HCT116 (cell line): Measurements from ENCODE around the gene PDP2. TPM values are rescaled to one million over a fixed set of nuclear protein-coding genes. Genes with fewer than 3 reads are reported as not detected.

Source experiments
- ATAC-seq: fragments of 200-7000 bp; cut with Tn5 transposase; 2 replicates; pipeline ENCODE4 v1.9.1; 2020; ENCODE audit warnings: mild to moderate bottlenecking, moderate library complexity
- BruUV-seq: library from RNA; stranded (reverse); fragments of 400-500 nt; replicated peaks from 2 replicates; lab custom pipeline; 2021; lab: Mats Ljungman, UMichigan
- CTCF ChIA-PET: fragments of 300-600 bp; sonication (Branson Sonifier 250); formaldehyde crosslinking; loops from one replicate; lab custom pipeline; 2021; ENCODE audit warnings: antibody characterized with exemption; lab: Charles Lee
- POLR2A ChIA-PET: fragments of 300-600, 350-600 bp; sonication (Branson Sonifier 250); formaldehyde crosslinking; loops from one replicate; lab custom pipeline; 2021; ENCODE audit warnings: antibody characterized with exemption; lab: Charles Lee
- RAD21 ChIA-PET, 2 experiments: fragments of 300-600 bp; sonication (Branson Sonifier 250); formaldehyde crosslinking; loops; one replicate each; lab custom pipeline; 2023; ENCODE audit warnings: low total read pairs in 2 of 2; ENCODE audit not compliant: uncharacterized antibody in 2 of 2, unreplicated experiment in 2 of 2, low non-redundant PET in 1 of 2; lab: Charles Lee
- DNase-seq: peaks from one replicate; pipeline ENCODE4 v3.0.0-alpha.2; 2010; ENCODE audit warnings: low read depth, low spot score
- H2AFZ ChIP-seq: fragments of 200-600 bp; shearing (Covaris generic), sonication (generic); 2 replicates; pipeline ENCODE4 v1.6.1; 2017; ENCODE audit warnings: low read depth, mixed run types, mixed read lengths, antibody characterized with exemption, low read length; ENCODE audit not compliant: poor library complexity, severe bottlenecking
- H3K27ac ChIP-seq: 2 replicates; pipeline ENCODE4 v1.5.1; 2012; ENCODE audit warnings: low read depth, low read length
- H3K27me3 ChIP-seq: fragments of 200-600 bp; sonication (generic); 2 replicates; pipeline ENCODE4 v1.6.1; 2016; ENCODE audit warnings: mixed run types, low read length, mixed read lengths; ENCODE audit not compliant: insufficient read depth
- H3K36me3 ChIP-seq, 2 experiments: fragments of 200-500 bp in 1 of 2; fragments of 200-600 bp in 1 of 2; sonication (Bioruptor generic) in 1 of 2; sonication (generic) in 1 of 2; 2 replicates each; pipeline versions ENCODE4 v1.5.1 to v1.6.1; 2014 to 2016; ENCODE audit warnings: low read length in 2 of 2, inconsistent platforms in 1 of 2, mixed read lengths in 1 of 2, mixed run types in 1 of 2; ENCODE audit not compliant: insufficient read depth in 2 of 2, control insufficient read depth in 1 of 2
- H3K4me1 ChIP-seq, 2 experiments: fragments of 200-600 bp in 1 of 2; sonication (generic) in 1 of 2; 2 replicates each; pipeline versions ENCODE4 v1.5.1 to v1.6.1; 2012 to 2017; ENCODE audit warnings: low read length in 2 of 2, inconsistent platforms in 1 of 2, mild to moderate bottlenecking in 1 of 2, mixed read lengths in 1 of 2, mixed run types in 1 of 2, moderate library complexity in 1 of 2; ENCODE audit not compliant: insufficient read depth in 2 of 2, control insufficient read depth in 1 of 2
- H3K4me2 ChIP-seq: fragments of 200-600 bp; sonication (generic); 2 replicates; pipeline ENCODE4 v1.6.1; 2017; ENCODE audit warnings: mixed run types, low read length, mixed read lengths
- H3K4me3 ChIP-seq, 2 experiments: fragments of 200-600 bp in 1 of 2; sonication (generic) in 1 of 2; replicated peaks in 1 of 2; 2 replicates each; pipeline ENCODE4 v1.5.1; 2011 to 2016; ENCODE audit warnings: low read length in 2 of 2, control low read depth in 1 of 2, low read depth in 1 of 2, mild to moderate bottlenecking in 1 of 2, mixed read lengths in 1 of 2, mixed run types in 1 of 2
- H3K79me2 ChIP-seq: fragments of 200-600 bp; sonication (generic); 2 replicates; pipeline ENCODE4 v1.6.1; 2017; ENCODE audit warnings: mild to moderate bottlenecking, mixed run types, low read length, moderate library complexity, mixed read lengths; ENCODE audit not compliant: insufficient read depth
- H3K9ac ChIP-seq: fragments of 200-600 bp; sonication (generic); 2 replicates; pipeline ENCODE4 v1.6.1; 2016; ENCODE audit warnings: low read length, mixed read lengths
- H3K9me2 ChIP-seq: fragments of 200-600 bp; sonication (generic), shearing (Covaris generic); 2 replicates; pipeline ENCODE4 v1.6.1; 2017; ENCODE audit warnings: mixed run types, mild to moderate bottlenecking, moderate library complexity; ENCODE audit not compliant: insufficient read depth
- H3K9me3 ChIP-seq, 2 experiments: fragments of 200-500 bp in 1 of 2; fragments of 200-600 bp in 1 of 2; sonication (Bioruptor generic) in 1 of 2; sonication (generic) in 1 of 2; 2 replicates each; pipeline ENCODE4 v1.6.1; 2014 to 2017; ENCODE audit warnings: low read length in 2 of 2, mixed read lengths in 2 of 2, inconsistent platforms in 1 of 2, low read depth in 1 of 2, mild to moderate bottlenecking in 1 of 2, mixed run types in 1 of 2, moderate library complexity in 1 of 2; ENCODE audit not compliant: control insufficient read depth in 1 of 2, insufficient read depth in 1 of 2
- H4K20me1 ChIP-seq: fragments of 200-600 bp; sonication (generic), shearing (Covaris generic); 2 replicates; pipeline ENCODE4 v1.6.1; 2017; ENCODE audit warnings: mixed run types, mild to moderate bottlenecking, moderate library complexity; ENCODE audit not compliant: insufficient read depth
- CEBPB ChIP-seq: IDR thresholded peaks from 2 replicates; pipeline ENCODE4 v1.6.1; 2012; ENCODE audit warnings: low read depth
- EGR1 ChIP-seq: IDR thresholded peaks from 2 replicates; pipeline ENCODE4 v1.6.1; 2012; ENCODE audit warnings: low read depth
- EZH2 ChIP-seq: fragments of 200-600 bp; sonication (generic); IDR thresholded peaks from 2 replicates; pipeline ENCODE4 v1.6.1; 2017; ENCODE audit warnings: antibody characterized with exemption, mixed run types
- EZH2phosphoT487 ChIP-seq: fragments of 200-600 bp; IDR thresholded peaks from 2 replicates; pipeline ENCODE4 v1.6.1; 2018; ENCODE audit warnings: antibody characterized with exemption, borderline replicate concordance
- FOSL1 ChIP-seq: IDR thresholded peaks from 2 replicates; pipeline ENCODE4 v1.6.1; 2012; ENCODE audit warnings: low read depth
- JUND ChIP-seq: IDR thresholded peaks from 2 replicates; pipeline ENCODE4 v1.6.1; 2012
- MAX ChIP-seq: IDR thresholded peaks from 2 replicates; pipeline ENCODE4 v1.6.1; 2012
- POLR2A ChIP-seq: IDR thresholded peaks from 2 replicates; pipeline ENCODE4 v1.7.0; 2011; ENCODE audit warnings: borderline replicate concordance; ENCODE audit not compliant: insufficient read depth, insufficient read length; ENCODE audit errors: extremely low read depth
- POLR2AphosphoS5 ChIP-seq: IDR thresholded peaks from 2 replicates; pipeline ENCODE4 v1.6.1; 2011; ENCODE audit warnings: mild to moderate bottlenecking, low read depth, low read length, moderate library complexity
- RAD21 ChIP-seq: IDR thresholded peaks from 2 replicates; pipeline ENCODE4 v1.6.1; 2012; ENCODE audit warnings: low read depth, mild to moderate bottlenecking
- SIN3A ChIP-seq: IDR thresholded peaks from 2 replicates; pipeline ENCODE4 v1.6.1; 2012; ENCODE audit warnings: low read depth
- SRF ChIP-seq: IDR thresholded peaks from 2 replicates; pipeline ENCODE4 v1.6.1; 2012; ENCODE audit warnings: low read depth
- TCF7L2 ChIP-seq: IDR thresholded peaks from 2 replicates; pipeline ENCODE4 v1.7.0; 2011; ENCODE audit warnings: borderline replicate concordance, inconsistent platforms; ENCODE audit not compliant: insufficient read depth, insufficient read length; ENCODE audit errors: extremely low read depth
- ZFX ChIP-seq: fragments of 450-650 bp; IDR thresholded peaks from 2 replicates; pipeline ENCODE4 v1.6.1; 2017
- intact Hi-C: fragments of 100-400 bp; cut with micrococcal nuclease; formaldehyde crosslinking; loops from 2 replicates; pipeline ENCODE4 v1.10.0; 2022
- total RNA-seq: library from RNA; stranded (reverse); gene quantifications from one replicate; pipeline ENCODE4 v1.2.1, GENCODE V29; 2021; ENCODE audit not compliant: unreplicated experiment

The PDP2 gene
- total RNA-seq, 1 experiment from 2014 or later: 19.9 TPM

GRCh38 chr16:66862023-66862520 lies 18.2 kb upstream of the PDP2 start (continued):
- no peak for TF ChIP-seq EGR1
- TF ChIP-seq TCF7L2: no peak
- TF ChIP-seq MAX: no peak
- no peak for TF ChIP-seq JUND
- no peak for TF ChIP-seq EZH2

GRCh38 chr16:66863707-66864106 lies 16.6 kb upstream of the PDP2 start:
- H3K4me2 ChIP-seq: no peak overlapping the region
- H3K9me3 ChIP-seq: no peaks in the 10 kb centered on the region
- no peaks in the 10 kb centered on the region for H3K27me3 ChIP-seq
- H3K9ac ChIP-seq: no peak overlapping the region
- no peak overlapping the region for H3K4me3 ChIP-seq
- H3K9me2 ChIP-seq: no peaks in the 10 kb centered on the region
- no peak overlapping the region for H3K27ac ChIP-seq
- POLR2A ChIA-PET: no interaction called here
- intact Hi-C loops: no loop called here
- H3K79me2 ChIP-seq: no peaks in the 10 kb centered on the region
- no peak for TF ChIP-seq EZH2
- TF ChIP-seq ZFX: no peak
- no peak for TF ChIP-seq POLR2AphosphoS5
- no peak for TF ChIP-seq SIN3A
- no peak for TF ChIP-seq JUND
- TF ChIP-seq CEBPB: no peak
- no peak for TF ChIP-seq RAD21
- no peak for TF ChIP-seq POLR2A
- no peak for TF ChIP-seq SRF
- no peak for TF ChIP-seq EGR1
- TF ChIP-seq MAX: no peak
- TF ChIP-seq FOSL1: no peak
- TF ChIP-seq EZH2phosphoT487: no peak
- TF ChIP-seq, all 23 proteins: peak for 0
- no TSS peak for BruUV-seq
- no peak for ATAC-seq
- Histone ChIP-seq H4K20me1 (no peaks in the 10 kb centered on the region), H2AFZ (no peak overlapping the region), H3K36me3 (no peaks in the 10 kb centered on the region), H3K4me1 (peaks cover 10 to 12% of the 10 kb centered on the region in 2 experiments)
- ChIA-PET RAD21 (no interaction called here), CTCF (interaction anchor here (0.6 to 1.6 kb wide), 2 partner anchors 9 to 21 kb away, joined by 5 to 9 read pairs; no protein-coding TSS in a partner anchor)
- DNase-seq: no peak
